ENCODE data around the gene RFESD. TPM values are rescaled to one million over a fixed set of nuclear protein-coding genes. Genes with fewer than 3 reads are reported as not detected.

Gene RFESD
- total and polyA plus RNA-seq, 2 of the 13 experiments (the other 11 are each of a cell fraction or from before 2014, with no cell fraction given): 1.1 to 2.2 TPM

- TF ChIP-seq SIN3A (IDR thresholded peaks at IDR 0.05; ENCODE audit: borderline replicate concordance, low read depth, low read length): no peak
- TF ChIP-seq RNF2 (conservative IDR thresholded peaks at IDR 0.05; ENCODE audit: low read depth): no peak
- TF ChIP-seq TRIM24 (CRISPR knock-in tag; IDR thresholded peaks at IDR 0.05): no peak
- TF ChIP-seq KLF6 (CRISPR knock-in tag; IDR thresholded peaks at IDR 0.05): no peak
- TF ChIP-seq RORA (CRISPR knock-in tag; IDR thresholded peaks at IDR 0.05): no peak
- TF ChIP-seq ZNF766 (CRISPR knock-in tag; IDR thresholded peaks at IDR 0.05; ENCODE audit: borderline replicate concordance): no peak
- no peak for TF ChIP-seq ZNF879 (CRISPR knock-in tag; IDR thresholded peaks at IDR 0.05)
- TF ChIP-seq PTBP1 (IDR thresholded peaks at IDR 0.05; ENCODE audit: low read depth, low read length, poor library complexity, severe bottlenecking): no peak
- TF ChIP-seq IKZF1 (IDR thresholded peaks at IDR 0.05): no peak
- TF ChIP-seq SOX5 (CRISPR knock-in tag; IDR thresholded peaks at IDR 0.05; ENCODE audit: borderline replicate concordance): no peak
- TF ChIP-seq SNAI1 (CRISPR knock-in tag; IDR thresholded peaks at IDR 0.05; ENCODE audit: borderline replicate concordance): no peak
- TF ChIP-seq ZNF580 (CRISPR knock-in tag; IDR thresholded peaks at IDR 0.05; ENCODE audit: borderline replicate concordance, low read depth): no peak
- TF ChIP-seq ZNF10 (CRISPR knock-in tag; IDR thresholded peaks at IDR 0.05; ENCODE audit: borderline replicate concordance, low read depth): no peak
- TF ChIP-seq ARID4A (CRISPR knock-in tag; IDR thresholded peaks at IDR 0.05; ENCODE audit: borderline replicate concordance): no peak
- TF ChIP-seq NR1H2 (CRISPR knock-in tag; IDR thresholded peaks at IDR 0.05; ENCODE audit: borderline replicate concordance, low read depth): no peak
- TF ChIP-seq CBX5 (CRISPR knock-in tag; IDR thresholded peaks at IDR 0.05; ENCODE audit: borderline replicate concordance): no peak
- TF ChIP-seq SOX6 (IDR thresholded peaks at IDR 0.05): no peak
- no peak for TF ChIP-seq SOX6 (CRISPR knock-in tag; IDR thresholded peaks at IDR 0.05)
- CTCF ChIA-PET (ENCODE audit: low intra/inter-chr PET ratio, low total read pairs): no interaction called here
- 96% methylated on average over 3 of the region's 3 CpGs for WGBS (ENCODE audit: low lambda C conversion rate)
- H3K4me2 ChIP-seq (ENCODE audit: low read depth, low read length): no peak overlapping the region
- DNase-seq (ENCODE audit: low spot score): no peak
- no peak overlapping the region for H2AFZ ChIP-seq (ENCODE audit: low read length)
- no peaks in the 10 kb centered on the region for H3K9me3 ChIP-seq (ENCODE audit: low read length)
- POLR2A ChIA-PET: no interaction called here
- no peak for ATAC-seq
- no TSS peak for BruUV-seq (replicated peaks)
- H3K27me3 ChIP-seq (ENCODE audit: control insufficient read depth in 1 of 2, insufficient read depth in 2 of 2, low read length in 2 of 2): no peaks in the 10 kb centered on the region
- no peaks in the 10 kb centered on the region for H3K4me1 ChIP-seq (ENCODE audit: insufficient read depth, low read length)
- no peak overlapping the region for H3K4me3 ChIP-seq (replicated peaks in 1 of 3; ENCODE audit: insufficient read depth in 1 of 3, low read depth in 2 of 3, low read length in 3 of 3)
- H3K9ac ChIP-seq (ENCODE audit: insufficient read depth, low read depth, low read length): no peak overlapping the region
- intact Hi-C loops (cut with micrococcal nuclease; ENCODE audit: unreplicated experiment) (no loop called here), in situ Hi-C loops (cut with HindIII; ENCODE audit: extremely low pct_ligation_motif_present, low pct_unique_long_range_greater_than_20kb) (no loop called here)
- no peaks in the 10 kb centered on the region for H4K20me1 ChIP-seq (ENCODE audit: insufficient read depth, low read length)
- FAIRE-seq: no peak
- H3K27ac ChIP-seq (ENCODE audit: extremely low read length, insufficient read depth, low read length): no peak overlapping the region
- H3K79me2 ChIP-seq (ENCODE audit: insufficient read depth, low read length): no peaks in the 10 kb centered on the region
- no peaks in the 10 kb centered on the region for H3K36me3 ChIP-seq (replicated peaks in 1 of 2; ENCODE audit: control insufficient read depth in 1 of 2, insufficient read depth in 2 of 2, low read length in 2 of 2)
Observed at GRCh38 chr5:95654196-95654595, 7.6 kb downstream of the RFESD start.
